Lower leg skin (tissue), 3 donors: ENCODE data around the gene PHLDA2.

Source experiments
- POLR2A ChIP-seq, 2 donors: fragments of 450-650 bp; IDR thresholded peaks; one replicate each; pipeline ENCODE4 v1.6.1; 2016 to 2017; ENCODE audit warnings: antibody characterized with exemption in 2 of 2, mild to moderate bottlenecking in 1 of 2, moderate library complexity in 1 of 2
- TF ChIP-seq, protein P1 (sequence below), 3 donors: fragments of 450-650 bp; IDR thresholded peaks; one replicate each; pipeline ENCODE4 v1.5.1; 2016; ENCODE audit warnings: antibody characterized with exemption in 3 of 3, mild to moderate bottlenecking in 3 of 3, moderate library complexity in 2 of 3

DNA sequence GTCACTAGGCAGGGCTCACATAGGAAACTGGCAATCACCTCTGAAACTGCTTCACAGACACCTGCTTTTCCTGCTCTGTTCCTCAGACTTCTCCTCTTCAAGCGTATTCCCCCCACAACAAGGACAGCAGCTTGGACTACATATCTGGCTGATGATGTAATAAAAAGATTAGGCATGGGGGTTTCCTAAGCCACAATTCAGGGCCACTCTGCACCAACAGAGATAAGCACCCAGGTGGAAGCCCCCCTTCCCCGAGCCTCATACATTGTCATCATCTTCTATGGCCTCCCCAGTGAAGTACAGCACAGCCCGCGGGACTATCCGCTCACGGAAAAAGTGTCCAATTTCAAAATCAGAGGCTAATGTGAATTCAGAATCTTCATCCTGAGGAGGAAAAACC, 25.0 kb upstream of the PHLDA2 start:
- TF ChIP-seq, protein P1, sequence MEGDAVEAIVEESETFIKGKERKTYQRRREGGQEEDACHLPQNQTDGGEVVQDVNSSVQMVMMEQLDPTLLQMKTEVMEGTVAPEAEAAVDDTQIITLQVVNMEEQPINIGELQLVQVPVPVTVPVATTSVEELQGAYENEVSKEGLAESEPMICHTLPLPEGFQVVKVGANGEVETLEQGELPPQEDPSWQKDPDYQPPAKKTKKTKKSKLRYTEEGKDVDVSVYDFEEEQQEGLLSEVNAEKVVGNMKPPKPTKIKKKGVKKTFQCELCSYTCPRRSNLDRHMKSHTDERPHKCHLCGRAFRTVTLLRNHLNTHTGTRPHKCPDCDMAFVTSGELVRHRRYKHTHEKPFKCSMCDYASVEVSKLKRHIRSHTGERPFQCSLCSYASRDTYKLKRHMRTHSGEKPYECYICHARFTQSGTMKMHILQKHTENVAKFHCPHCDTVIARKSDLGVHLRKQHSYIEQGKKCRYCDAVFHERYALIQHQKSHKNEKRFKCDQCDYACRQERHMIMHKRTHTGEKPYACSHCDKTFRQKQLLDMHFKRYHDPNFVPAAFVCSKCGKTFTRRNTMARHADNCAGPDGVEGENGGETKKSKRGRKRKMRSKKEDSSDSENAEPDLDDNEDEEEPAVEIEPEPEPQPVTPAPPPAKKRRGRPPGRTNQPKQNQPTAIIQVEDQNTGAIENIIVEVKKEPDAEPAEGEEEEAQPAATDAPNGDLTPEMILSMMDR (IDR thresholded peaks at IDR 0.05), result no peak
- TF ChIP-seq POLR2A (IDR thresholded peaks at IDR 0.05), result no peak
